HG03025 (cell line): Measurements from ENCODE around the gene UTP25.

Source experiments
- ATAC-seq: cut with Tn5 transposase; IDR thresholded peaks from one replicate; pipeline ENCODE4 v1.9.1; 2021; ENCODE audit warnings: mild to moderate bottlenecking, moderate library complexity; ENCODE audit not compliant: unreplicated experiment, low FRiP score

Gene UTP25

DNA sequence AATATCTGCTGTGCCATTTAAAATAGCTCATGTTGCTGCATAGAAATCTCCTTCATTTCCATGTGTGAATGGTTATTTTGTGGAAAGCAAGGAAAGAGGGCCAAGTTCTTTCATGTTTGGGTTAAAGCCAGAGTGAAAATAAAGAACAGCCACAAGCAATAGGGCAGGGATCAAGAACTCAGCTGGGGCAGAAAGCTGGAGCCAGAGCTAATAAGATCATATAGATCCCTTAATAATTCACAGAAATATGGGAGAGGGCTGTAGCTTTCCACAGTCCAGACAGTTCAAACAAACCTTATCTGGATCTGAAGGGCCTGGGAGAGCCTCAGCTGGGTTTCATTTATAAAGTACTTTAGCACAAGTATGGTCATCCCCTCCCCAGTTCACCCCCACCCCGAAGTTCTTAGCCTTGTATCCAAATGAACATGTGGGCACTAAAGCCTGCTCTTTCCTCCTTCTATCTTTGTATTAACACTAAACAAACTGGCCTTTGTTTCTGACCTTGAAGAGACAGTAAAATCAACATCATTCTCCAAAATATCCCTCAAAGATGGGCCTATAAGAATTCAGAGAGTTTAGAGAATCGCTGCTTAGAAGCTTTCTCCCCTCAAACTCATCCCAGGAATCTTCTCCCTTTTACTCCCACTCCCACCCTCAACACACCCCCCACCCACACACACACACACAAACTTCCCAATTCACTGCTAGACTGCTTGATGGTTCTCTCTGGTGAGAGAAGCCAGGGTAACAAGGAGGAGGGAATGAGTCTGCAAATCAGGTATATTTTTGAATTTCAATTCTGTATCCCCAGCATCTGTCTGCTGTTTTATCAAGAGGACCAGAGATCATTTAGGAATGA, 41.7 kb downstream of the UTP25 start:
- ATAC-seq = no peak

DNA sequence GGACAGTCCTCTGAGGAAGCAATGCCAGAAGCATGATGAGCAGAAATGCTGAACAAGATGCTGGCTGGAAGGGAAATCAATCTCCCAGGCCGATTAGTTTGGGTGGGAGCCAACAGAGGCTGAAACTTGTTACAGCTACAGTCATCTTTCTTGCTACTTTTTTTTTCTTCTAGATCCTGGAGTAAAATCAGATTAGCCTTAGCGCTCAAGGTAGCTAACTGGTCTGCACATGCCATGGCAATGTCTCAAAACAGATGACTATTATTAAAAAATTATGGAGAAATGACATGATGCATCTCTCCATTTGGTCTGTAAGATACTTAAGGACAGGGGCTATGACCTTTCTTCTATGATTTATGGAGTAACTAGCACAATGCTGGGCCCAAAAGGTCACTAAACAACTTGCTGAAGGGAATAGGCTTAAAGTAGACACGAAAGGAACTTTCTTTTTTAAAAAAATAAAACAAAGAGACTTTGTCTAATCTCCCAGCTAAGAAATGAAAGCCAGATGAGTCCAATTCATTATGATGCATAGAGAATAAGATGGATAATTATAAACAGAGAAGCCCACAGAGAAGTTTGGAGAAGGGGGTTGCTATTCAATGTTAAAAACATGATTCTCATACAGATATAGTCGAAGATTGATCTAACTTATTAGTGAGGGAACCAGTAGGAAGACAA, 42.5 kb downstream of the UTP25 start:
- no peak for ATAC-seq

DNA sequence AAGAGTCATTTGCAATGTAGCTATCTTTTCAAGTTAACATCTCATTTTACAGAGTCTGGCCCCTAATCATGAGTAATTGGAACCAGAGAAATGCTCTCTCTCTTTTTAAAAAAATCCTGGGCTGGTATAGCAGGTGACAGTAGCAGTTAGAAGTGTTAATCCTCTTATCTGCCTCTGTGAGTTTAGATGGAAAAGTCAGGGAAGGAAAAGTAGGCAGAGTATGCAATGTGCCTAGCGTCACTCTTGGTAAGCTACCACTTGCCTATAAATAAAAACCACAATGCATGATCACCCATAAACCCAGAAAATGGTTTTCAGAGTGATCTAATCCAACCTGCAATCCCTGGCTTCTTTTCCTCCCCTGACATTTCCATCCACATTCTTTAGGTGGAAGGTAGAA, 43.2 kb downstream of the UTP25 start:
- no peak for ATAC-seq

DNA sequence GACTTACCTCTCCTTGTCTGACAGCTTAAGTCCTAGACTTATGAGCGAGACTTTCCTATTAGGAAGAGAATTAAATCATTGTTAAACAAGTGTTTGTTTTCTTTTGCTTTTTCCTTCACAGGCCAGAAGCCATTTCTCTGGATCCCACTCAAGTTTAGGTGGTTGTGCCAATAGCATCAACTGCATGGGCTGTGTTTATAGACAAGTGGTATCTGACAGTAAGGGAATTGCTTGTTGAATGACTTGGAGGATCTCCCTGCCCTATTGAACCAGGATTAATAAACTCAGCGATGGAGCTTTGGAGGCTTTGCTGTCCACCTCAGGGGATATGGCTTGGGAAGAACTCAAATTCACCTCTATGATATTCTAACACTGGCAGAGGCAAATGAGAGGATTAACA, 43.7 kb downstream of the UTP25 start:
- ATAC-seq = no peak

DNA sequence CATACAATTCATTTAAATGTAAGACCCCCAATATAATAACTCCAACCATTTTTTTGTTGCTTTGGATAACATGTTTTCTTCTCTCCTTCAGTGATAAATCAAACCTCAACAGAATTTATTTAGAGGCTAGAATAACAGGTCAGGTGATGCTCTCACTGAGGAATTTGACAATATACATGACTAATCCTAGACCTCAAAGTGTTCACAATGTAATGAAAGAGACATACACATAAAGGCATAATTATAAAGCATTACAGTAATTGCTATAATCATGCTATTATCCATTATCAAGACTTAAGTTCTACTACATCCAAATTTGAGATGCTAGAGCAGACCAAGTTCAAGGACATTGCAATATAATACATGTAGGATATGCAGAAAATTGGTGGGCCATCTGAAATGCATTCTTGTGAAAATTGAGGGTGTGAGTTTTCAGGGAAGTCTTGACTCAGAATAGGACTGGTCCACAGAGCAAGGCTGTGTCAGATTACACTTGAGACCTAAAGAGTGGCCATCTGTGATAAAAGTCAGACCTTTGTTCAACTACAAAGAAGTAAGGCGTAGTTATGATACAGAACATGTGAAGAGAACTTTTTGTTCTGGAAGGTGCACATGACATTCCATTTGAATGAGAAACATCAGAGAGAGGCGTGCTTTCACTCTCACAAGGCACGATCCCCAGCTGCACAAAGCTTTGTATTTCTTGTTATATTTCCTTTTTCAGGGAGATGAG, 45.5 kb downstream of the UTP25 start:
- ATAC-seq = no peak

DNA sequence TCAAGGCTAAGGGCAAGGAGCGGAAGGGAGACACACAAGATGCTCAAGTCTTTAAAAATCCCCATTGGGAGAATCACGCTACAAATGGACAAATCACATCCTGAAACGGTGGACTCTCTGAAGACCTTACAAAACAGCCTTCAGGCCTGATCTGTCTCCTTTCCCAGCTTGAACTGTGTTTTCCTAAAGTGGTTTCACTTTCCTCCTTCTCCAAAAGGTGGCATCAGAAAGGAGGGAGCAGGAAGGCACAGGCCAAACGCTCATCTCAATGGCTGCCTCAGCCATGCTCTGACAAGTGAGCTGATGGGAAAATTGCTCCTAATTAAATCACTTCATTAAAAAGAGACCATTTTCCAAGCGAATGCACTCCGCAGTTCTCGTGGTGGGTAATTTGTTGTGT, 47.7 kb downstream of the UTP25 start:
- no peak for ATAC-seq

DNA sequence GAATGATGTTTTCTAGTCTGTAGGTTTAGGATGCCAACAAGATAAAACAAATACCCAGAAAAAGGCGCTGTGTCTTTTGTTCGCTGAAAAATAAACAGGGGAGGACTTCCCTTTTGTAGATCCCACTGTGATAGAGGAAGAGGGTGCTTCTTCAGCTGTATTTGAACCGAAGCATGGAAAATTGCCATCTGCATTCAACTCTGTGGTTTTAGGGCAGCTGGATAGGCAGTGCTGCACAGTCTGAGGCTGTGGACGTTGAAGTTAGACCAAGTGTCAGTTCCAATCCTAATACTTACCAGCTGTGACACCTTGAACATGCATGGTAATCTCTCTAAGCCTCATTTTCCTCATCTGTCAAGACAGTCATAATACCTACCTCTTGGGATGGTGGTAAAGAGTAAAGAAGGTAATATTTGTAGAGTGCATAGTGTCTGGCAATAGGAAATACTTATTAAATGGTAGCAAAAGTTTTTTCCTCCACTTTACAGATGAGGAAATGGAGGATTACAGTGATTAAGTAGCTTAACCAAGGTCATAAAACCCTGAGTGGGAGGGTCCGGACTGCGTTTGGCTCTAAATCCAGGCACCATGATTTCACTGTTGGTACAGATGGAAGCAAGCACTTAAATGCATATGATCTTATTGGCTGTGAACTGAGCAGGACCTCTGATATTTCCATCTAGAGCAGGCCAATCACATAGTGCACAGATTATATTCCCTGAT, 48.5 kb downstream of the UTP25 start:
- no peak for ATAC-seq

DNA sequence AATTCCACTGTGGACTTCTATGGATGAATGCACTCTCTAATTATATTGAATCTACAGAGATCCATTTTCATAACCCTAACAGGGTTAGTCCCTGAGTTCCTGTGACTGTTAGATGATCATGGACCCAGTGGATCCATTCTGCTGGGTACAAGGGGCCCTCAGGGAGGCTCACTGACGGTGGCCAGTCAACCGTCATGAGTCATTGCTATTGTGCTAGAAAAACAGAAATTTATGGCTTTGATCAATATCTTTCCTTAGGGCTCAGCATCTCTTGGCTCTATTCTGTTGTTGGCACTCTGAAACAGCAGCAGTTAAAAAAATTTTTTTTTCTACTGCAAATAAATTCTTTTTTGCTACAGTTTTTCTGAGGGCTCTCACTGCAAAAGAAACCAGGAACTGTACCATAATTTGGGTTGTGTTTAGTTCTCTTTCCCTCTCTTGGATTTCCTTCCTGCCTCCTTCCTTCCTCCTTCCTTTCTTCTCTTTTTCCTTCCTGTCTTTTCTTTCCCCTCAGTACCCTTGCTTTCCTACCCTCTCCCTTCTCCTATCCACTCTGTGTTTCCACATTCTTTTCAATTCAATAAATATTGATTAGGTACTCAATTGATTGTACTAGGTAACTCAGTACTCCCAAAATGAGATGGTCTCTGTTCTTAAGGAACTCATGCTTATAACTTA, 49.5 kb downstream of the UTP25 start:
- no peak for ATAC-seq

DNA sequence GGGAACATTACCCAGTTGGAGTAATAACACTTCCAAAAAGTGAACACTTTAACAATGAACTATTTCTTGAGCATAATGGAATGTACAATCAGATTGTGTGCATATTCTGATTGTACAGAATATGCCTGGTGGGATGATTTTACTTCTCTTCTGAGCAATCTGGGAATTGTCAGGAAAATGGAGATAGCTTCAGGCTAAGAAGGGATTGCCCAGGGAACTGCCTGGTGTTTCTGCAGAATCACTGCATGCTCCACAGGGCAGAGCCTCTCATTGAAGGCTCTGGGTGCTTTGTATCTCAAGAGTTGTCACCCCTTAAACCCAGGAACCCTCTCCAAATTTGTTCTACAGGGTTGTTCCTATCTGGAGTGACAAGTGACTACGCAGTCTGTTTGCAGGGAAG, 51.2 kb downstream of the UTP25 start:
- ATAC-seq = no peak

DNA sequence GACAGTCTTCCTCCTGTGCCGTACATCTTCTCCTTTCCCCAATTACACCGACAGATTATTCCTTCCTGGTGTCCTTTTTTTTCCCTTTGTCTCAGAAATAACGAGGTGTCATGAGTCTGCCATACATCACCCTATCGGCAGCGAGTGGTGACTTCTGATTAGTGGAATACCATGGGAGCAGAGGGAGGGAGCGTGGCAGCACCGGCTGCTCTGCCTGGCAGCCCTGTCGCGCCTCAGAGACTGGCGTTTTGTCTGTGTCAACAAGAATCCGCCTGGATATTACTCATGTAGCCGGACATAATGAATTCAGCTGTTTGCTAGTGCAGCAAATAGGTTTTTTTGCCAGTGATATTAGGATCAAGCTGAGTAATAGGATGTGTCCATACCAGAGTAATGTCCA, 51.8 kb downstream of the UTP25 start:
- no peak for ATAC-seq

DNA sequence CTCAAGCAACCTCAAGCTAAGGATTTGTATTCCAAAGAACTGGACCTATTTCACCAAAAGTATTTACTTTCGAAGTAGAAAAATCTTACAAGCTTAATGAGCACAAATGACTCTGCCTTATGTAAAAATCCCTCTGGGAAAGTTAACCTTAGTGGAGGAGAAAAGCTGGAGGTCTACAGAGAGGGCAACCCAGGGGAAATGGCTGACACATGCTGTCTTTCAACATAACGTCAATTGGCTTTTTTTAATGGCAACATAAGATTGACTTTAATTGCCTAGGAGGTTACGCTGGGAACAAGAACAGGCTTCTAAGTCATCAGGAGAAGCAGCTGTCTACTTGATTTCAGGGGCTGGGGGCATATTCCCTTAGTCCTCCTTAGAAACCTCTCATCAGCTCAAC, 52.3 kb downstream of the UTP25 start:
- no peak for ATAC-seq

DNA sequence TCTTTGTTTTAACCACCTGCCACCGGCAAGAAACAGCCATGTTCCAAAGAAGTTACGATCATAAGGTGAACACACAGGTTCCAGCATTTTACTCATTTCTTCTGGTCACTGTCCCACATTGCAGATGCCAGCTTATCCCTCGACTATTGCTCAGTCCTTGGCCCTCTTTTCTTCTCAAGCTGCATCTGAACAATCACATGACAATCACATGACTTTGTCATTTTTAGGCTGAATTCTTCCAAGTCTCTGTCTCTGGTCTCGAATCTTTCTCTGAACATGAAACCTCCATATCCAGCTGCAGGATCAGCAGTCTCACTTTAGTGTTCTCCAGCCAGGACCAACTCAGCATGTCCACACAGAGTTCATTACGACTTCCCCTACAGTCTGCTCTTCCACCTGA, 53.8 kb downstream of the UTP25 start:
- ATAC-seq = no peak

DNA sequence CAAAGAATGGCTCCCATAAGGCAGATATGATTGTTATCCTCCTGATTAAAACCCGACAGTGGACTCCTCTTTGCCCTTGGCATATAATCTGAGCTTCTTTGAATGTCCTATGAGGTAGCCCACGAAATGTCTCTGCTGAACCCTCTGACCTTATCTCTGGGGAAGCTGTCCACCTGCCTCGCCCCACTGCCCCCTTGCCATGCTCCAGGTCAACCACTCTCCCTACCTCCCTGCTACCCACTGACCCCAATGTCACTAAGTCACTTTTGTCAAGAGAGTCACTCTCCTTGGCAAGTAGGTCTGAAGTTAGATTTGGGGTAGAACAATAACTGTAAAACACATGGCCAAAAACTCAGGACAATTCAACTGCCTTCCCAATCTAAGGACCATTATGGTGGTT, 54.5 kb downstream of the UTP25 start:
- no peak for ATAC-seq

DNA sequence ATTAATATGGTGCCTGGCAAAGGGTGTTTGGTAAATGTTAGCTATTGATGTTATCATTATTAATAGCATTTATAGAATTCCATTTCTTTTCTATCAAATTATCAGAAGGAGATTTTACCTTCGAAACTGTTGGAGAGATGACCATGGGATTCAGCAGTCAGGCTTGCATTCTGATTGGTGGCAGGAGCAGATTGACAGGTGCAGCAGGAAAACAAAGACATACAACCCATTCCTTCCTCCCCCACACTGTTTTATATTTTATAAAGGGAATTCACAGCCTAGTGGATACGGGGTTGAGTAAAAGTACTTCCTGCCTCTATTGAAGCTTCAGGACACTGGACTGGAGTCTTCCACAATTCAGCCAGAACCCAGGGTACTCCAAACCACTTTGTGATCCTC, 55.2 kb downstream of the UTP25 start:
- ATAC-seq = no peak

DNA sequence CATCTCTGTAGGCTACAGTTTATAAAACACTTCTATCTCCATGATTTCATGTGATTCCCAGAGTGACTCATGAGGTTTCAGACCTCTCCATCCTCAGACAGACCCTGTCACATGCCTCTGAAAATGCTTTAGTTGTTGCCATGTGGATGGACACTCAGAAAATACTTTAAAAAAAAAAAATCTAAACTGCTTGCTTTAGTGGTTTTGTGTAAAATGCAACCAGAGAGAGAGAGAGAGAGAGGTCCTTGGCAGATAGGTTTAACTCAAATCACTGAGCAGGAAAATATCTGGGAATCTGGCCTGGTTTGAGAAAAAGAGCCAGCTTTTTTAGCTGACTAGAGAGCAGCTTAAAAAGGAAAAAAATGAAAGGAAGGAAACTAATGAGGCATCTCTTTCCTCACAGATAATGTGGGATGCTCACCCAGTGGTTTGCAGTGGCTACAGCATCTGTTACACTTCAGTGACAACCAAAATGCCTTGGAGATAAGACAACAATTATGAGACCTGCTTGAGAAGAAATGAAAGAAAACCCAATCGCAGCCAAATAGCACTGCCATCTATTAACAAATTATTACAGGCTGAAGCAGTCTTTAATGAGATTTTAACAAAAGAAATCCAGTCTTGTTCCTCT, 55.7 kb downstream of the UTP25 start:
- ATAC-seq = no peak

DNA sequence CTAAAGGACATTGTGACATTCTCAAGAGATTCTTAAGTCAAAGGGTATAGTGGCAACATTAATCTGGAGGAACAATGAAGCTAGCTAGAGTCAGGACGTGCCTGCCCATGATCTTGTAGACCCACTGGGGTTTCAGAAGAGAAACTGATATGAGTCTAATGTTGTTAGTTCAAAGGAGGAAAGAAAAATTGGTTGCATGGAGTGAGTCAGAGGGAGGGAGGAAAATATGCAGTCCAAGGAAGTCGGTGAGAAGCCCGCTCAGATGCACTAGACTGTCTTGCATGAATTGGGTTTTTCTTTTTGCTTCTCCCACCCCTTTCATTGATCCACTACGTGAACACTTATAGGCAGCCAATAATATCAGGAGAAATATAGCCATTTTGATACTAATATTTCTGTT, 56.5 kb downstream of the UTP25 start:
- ATAC-seq = no peak

DNA sequence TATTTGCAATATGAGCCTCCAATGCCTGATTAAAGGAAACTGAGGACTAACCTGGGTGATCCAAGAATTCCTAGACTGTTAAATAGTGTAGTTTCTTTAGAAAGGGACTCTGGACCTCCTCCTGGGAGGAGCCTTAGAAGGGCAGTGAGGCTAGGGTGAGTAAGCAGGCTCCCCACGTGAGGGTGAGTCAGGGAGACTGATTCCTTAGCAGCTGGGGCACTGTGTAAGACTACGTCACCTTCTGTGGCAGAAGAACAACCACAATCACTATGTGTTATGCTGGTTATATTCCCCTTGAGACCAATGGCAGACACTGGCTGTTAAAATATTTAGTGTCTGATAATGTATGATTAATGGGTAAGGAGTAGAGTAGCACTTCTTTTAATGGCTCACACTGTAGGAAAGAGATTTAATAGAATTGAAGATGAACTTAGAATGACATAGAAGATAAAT, 56.9 kb downstream of the UTP25 start:
- no peak for ATAC-seq

DNA sequence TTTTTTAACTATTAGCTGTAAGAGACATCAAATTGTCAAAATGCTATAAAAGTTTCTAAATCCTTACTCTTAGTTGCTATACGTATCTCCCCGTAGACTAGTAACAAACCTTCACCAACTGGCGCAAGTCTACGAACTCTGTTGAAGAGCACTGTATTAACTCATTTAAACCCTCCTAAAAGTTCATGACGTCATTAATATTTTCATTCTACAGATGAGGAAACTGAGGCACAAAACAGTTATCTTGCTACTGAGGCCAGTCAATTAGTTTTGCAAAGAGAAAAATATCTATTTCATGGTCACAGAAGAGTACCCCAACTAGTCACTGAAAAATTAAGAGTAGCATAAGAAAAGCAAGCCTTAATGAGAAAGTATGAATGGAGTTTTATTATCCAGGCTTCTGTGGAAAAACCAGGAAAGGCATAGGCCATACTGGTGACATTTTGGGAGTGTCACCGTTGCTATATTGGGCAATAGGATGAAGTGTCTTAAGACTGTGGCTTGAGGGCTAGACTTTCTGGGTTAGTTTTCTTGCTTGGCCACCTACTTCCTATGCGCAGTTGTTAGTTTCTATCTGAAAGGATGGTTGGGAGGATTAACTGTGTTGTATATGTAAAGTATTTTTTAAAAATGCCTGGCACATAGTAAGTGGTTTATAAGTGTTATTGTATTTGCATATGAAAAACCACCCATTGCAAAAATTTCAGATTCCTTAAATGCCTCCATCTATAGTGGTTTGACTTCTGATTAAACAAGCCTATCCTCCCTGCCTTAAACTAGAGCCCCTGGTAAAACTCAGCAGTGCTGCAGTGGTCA, 57.8 kb downstream of the UTP25 start:
- ATAC-seq = no peak

DNA sequence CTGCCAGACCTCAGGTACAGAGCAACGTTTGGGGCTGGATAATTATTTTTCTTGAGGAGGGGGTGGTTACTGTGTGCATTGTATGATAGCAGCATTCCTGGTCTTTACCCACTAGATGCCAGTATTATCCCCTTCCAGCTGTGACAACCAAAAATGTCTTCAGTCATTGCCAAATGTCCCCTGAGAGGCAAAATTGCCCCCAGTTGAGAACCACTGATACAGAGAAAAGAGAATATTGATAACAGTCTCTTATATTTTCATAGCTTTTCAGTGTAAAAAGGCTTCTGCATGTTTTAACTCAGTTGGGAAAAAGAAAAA, 58.4 kb downstream of the UTP25 start:
- ATAC-seq = no peak
